GM19324 (cell line): ENCODE results near the gene N4BP2L2.

Experiments
- ATAC-seq: cut with Tn5 transposase; IDR thresholded peaks from one replicate; pipeline ENCODE4 v1.9.1; 2021; ENCODE audit warnings: mild to moderate bottlenecking, moderate library complexity; ENCODE audit not compliant: unreplicated experiment, low FRiP score

Gene N4BP2L2

DNA sequence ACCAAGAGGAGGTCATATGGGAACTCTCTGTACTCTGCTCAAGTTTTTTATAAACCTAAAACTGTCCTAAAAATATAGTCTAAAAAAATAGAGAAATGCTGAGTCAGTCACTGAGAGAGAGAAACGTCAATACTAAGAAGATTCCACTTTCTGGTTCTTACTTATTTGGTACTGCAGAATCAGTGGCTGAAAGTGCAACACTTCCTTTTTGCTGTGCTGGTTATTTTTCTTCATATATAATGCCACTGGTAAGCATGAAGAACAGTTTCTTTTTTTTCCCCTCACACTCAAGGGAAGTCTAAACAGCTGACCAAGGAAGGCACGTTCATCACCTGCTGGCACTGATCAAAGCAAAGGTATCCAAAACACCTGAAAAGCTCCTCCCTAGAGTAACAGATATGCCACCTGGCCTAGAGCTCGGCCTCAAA, 66.4 kb downstream of the N4BP2L2 start:
- ATAC-seq: peak; percentile 72

DNA sequence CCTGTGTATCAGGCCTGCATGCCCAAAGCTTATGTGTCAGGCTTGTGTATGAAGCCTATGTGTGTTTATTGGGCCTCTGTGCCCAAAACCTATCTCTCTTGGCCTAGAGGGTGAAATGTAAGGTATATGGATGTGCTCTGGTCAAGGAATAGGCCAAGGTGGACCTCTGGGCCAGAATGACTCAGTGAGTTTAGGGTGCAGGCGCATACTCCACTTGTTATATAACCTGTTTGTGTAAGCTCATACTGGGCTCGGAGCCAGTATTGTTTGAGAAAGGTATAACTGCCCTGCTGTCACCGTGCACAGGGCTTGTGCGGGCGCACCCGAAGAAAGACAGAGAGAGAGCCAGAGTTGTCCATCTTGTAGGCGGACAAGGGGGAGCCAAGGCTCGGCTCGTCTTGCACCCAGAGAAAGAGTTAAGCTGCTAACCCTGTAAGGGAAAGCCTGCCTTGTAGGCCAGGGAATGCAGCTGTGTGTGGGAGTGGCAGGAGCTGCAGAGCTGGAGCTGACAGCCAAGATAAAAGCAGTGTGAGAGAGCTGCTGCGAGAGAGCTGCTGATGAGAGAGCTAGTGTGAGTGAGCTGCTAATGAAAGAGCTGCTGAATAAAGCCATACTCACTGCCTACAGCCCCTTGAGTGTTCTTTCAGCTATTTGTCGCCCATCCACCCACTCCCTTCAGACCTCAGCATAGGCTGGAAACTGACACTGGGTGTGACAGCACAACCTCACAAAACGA, 67.2 kb downstream of the N4BP2L2 start:
- ATAC-seq: no peak

DNA sequence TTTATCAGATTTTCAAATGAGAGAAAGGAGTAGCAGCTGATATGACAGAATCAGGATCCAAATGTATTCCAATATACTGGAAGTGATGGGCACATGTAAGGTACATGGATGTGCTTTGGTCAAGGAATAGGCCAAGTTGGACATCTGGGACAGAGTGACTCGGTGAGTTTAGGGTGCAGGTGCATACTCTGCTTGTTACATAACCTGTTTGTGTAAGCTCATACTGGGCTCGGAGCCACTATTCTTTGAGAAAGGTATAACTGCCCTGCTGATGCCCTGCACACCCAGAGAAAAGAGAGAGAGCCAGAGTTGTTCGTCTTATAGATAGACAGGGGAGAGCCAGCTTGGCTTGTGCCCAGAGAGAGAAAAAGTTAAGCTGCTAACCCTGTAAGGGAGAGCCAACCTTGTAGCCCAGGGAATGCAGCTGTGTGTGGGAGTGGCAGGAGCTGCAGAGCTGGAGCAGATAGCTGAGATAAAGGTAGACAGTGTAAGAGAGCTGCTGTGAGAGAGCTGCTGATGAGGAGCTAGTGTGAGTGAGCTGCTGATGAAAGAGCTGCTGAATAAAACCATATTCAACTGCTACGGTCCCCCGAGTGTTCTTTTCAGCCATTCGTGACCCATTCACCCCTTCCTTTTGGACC, 70.0 kb downstream of the N4BP2L2 start:
- no peak for ATAC-seq

DNA sequence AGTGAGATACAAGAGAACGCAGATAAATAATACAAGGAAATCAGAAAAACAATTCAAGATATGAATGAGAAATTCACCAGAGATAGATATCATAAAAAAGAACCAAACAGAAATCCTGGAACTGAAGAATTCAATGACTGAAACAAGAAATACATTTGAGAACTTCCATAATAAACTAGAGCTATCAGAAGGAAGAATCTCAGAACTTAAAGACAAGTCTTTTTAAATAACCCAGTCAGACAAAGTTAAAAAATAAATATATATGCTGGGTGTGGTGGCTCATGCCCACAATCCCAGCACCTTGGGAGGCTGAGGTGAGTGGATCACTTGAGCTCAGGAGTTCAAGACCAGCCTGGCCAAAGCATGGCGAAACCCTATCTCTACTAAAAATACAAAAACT, 82.0 kb downstream of the N4BP2L2 start:
- no peak for ATAC-seq

DNA sequence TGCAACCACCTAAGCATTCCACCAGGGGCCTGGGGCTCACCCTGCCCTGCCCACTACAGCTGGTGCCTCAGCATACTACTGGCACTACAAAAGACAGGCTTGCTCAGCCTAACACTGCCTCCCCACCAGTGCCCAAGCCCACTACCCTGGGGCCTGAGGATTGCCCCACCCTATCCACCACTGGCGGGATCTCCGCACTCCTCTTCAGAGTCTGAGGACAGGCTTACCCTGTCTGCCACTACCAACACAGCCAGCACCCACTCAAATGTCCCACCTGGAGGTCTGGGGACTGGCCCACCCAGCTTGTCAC, 83.0 kb downstream of the N4BP2L2 start:
- ATAC-seq: no peak

DNA sequence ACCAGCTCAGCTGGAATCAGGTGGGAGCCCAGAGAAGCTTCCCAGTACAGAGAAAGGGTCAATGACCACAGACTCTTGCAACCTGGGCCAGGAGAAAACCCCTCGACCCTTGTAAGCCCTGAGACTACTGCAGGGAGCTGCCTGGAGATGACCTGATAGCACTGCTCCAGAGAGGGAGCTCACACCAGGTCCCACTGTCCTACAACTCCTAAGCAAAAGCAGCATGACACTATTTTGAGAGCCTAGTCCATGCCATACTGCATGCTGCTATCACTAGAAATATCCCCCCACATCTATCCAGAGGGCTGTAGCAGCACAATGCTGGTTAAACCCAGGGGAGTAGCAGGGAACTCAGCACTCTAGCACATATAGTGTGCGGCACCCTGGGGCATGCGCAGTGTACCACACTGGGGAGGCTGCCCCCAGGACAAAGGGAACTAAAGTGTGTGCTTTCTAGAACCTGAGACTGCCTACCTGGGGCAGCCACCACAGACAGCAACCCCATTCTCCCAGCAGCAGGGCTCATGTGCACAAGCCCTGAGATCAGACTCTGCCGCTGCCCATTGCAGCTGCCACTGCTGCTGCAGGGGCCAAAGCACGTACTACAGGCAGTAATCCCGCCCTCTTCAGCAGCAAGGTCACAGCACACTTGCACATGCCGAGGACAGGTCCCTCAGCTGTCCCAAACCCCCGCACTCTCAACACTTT, 83.6 kb downstream of the N4BP2L2 start:
- no peak for ATAC-seq

DNA sequence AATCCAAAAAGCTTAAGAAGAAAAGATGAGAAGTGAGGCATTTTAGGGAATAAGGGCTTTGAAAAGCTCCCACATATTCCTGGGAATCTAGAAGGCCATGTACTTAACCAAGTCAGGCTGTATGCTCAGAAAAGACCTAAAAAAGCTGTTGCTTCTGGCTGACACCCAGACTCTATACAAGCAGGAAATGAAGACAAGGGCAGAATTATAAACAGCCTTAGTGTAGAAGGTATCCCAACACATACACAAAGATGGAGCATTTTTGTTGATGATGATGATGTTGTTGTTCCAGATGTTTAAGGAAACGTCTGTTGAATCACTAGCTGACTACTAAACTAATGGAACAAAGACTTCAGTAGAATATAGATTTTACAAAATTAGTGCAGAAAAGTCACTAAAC, 84.6 kb downstream of the N4BP2L2 start:
- ATAC-seq: no peak

DNA sequence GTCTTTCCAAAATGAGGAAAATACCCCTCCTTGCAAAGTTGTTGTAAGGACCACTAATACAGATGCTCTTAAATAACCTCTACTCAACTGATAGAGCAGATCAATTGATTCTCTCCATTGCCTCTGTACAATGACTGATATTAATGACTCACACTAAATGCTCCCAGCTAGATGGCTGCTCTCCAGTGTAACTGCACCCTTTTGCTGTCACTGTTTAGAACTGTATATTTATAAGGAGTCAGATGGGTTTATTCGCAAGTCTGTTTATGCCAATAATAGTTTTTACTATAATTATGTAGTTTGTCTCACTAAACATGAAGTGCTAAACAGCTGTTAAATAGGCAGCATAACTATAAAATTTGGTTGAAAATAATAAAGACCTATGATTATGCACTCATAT, 89.6 kb downstream of the N4BP2L2 start:
- no peak for ATAC-seq

DNA sequence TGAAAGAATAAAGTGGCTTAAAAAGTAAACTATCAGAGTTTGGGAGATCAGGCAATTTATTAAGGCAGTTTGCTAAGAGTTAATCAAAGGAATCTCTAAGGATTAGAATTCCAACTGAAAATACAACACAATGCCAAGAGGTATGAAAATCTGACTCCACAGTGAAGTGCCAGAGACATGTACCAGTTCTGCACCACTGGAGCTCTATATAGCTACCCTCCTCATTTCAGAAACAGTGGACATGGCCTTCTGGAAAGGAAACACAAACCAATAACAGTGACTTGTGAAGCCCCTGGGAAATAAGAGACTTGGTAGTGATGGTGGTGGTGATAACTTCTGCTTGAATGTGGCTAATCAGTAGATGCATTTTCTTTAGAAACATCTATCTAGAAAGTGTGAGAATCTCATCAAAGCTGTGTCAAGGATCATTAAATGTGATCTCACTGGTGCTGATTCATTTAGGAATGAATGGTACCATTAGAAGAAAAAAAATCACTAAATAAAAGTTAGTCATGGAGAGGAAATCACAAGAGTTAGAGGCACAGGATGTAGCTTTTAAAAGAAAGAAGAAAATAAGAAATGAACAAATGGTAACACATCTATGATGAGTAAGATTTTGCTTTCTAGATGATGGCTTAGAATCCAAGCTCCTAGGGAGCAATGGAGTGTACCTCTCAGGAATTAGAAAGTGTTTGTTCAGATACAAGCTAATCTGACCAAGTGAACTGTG, 90.5 kb downstream of the N4BP2L2 start:
- no peak for ATAC-seq

DNA sequence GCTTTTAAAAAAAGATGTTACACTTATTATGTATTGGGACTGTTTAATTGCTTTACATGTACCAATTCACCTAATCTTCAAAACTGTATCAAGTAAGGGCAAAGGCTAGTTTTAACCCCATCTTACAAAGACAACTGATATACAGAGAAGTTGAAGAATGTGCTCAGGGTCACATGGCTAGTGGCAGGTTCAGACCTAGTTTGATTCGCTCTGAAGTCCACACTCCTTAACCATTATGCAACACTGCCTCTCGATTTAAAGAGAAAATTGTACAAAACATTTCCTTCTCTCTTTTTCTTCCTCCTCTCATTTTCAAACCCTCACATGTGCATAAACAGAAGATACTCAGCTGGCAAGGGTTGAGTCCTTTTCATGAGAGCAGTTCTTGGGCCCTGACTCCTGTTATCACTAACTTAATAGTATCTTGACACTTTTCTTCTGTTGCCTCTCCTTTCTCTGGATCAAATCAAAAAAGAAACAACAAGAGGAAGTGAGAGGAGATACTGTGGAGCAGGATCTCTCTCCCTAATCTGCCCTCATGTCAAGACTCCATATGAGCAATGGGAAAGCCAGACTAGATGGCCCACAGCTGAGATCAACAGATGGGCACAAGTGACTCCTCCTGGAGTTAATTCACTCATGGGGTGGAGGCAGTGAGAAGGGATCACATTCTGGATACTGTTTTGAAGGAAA, 91.7 kb downstream of the N4BP2L2 start:
- no peak for ATAC-seq

DNA sequence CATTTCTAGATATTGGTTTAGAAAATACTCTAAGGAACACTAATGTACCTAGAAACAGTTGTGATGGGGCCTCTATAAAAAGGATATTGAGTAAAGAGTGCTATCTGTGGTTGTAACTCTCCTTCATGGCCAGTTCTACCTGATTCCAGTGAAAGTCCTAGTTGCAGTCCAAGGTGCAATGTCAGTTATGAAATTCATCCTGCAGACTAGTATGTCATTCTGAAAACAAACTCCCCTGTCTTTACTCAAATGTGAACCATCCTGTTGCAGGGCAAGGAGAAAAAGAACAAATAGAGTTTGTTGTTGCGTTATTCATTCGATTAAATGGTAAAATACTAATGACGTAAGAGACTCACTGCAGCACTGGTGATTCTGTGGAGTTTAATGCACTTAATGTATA, 92.4 kb downstream of the N4BP2L2 start:
- ATAC-seq: no peak

DNA sequence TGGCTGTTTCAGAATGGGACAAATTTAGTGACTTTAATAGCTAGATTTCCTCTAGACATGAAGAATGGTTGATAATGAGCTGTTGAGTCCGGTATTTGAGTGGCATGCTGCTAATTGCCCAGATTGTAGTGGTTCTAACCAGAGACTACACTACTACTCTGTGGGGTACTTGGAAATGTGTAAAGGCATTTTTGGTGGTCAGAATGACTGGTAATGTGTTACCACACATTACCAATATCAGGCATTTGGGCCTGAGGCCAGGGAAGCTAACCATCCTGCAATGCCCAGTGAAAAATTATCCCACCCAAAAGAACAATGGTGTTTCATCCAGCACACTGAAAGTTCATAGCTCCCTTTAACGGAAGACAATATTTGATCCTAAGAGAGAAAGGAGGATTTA, 93.1 kb downstream of the N4BP2L2 start:
- ATAC-seq: no peak

DNA sequence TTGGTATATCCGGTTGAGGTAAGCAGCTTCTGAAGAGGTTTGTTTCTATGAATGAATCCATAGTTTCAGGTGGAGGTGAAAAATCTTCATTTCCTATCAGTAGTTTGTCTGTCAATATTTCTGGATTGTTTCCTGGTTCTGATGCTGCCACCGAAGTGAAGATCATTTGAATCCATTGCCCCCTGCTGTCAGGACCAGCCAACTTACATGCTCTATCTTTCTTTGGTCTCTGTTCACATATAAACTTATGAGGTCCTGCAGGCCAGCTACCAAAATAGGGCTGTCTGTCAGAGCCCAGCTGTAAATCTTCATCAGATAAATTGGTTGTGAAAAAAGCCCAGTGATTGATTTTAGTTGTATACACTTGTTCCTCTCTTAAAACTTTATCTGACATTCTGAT, 95.5 kb downstream of the N4BP2L2 start:
- ATAC-seq: peak; percentile 55

DNA sequence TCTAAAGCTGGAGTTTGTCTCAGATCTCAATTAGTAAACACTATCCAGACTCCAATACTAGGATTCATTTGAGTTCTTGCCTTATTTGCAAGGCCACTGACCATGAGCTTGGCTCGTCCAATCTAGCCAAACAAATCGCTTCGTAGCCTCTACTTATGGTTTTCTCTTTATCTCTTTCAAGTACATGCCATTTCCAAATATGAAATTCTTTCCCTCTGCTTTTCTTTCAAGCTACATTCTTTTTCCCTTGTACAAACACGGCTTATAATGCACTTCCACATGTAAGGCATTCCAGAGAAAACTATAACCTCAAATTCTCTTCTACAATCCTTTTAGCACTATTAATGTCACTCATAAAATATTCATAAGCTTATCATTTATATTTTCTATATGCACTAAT, 99.7 kb downstream of the N4BP2L2 start:
- no peak for ATAC-seq

DNA sequence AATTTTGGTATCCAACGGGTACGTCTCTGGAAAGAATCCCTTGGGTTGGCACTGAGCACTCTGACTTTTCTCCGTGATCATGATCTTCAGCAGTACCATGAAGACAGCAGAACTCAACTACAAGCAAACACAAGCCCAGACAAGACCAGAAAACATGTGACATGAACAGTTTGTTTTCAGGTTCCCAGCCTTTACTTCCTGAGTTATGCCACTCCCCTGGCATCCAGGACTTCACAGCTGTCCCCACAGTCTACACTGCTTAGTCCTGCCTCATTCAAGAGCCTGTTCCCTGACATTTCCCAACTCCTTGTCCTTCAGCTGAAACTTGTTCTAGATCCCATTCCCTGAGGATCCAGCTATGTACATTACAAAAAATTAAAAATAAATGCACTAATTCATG, 105.7 kb downstream of the N4BP2L2 start:
- ATAC-seq: no peak

DNA sequence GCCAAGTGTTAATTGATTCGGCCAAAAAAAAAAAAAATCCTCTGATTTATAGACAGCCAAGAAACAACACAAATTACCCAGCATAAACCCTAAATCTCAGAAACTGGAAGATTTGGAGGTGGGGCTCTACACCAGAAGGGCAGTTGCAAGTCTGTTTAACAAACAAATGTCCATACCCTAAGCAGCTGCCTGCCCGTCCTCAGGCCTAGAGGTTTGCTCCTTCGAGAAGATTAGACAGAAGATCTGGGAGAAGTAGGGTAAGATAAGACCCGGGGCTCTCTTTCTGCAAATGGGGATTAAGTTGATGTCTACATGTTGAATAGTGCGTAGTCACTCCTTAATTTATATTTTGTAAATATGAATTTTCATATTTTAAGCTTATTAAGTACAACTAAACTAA, 107.2 kb downstream of the N4BP2L2 start:
- no peak for ATAC-seq

DNA sequence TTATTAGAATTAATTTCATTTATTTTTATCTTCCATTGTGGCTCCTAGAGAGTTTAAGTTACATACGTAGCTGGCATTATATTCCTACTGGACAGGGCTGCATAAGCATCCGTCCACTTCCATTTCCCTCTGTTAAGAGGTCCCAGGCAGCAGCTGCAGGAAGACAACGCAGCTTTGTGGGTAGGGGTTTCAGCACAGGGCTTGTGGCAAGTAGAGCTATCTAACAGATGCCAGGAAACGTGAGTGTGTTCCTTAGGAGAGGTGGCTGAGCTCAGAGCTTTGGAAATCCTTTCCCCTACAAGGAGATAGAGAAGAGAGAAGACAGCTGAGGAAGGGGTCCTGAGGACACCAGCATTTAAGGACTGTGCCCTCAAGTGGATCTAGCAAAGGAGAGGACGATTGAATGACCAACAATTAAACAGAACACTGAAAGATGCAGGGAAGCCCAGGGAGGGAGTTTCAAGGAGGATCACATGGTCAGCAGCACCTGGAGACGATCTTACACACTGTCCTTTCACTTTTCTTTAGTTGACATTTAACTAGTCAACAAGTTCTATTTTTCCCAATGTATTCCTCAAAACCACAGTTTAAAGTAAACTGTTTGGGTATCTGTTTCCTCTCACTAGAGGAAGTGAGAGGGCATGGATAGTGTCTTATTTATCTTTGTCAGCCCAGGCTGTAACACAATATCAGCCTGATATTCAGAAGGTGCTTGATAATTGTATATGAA, 108.4 kb downstream of the N4BP2L2 start:
- no peak for ATAC-seq

DNA sequence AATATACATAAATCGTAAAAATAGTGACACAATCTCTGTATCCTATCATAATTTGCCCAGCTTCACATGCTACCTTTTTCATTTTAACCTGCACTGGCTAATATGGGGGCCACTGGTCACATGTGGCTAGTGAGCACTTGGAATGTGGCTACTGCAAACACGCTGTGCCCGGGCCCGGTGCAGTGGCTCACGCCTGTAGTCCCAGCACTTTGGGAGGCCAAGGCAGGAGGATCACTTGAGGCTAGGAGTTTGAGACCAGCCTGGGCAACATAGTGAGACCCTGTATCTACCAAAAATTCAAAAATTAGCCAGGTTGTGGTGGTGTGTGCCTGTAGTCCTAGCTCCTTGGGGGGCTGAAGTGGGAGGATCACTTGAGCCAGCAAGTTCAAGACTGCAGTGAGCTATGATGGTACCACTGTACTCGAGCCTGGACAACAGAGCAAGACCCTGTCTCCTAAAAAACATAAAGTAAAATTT, 109.1 kb downstream of the N4BP2L2 start:
- ATAC-seq: no peak

DNA sequence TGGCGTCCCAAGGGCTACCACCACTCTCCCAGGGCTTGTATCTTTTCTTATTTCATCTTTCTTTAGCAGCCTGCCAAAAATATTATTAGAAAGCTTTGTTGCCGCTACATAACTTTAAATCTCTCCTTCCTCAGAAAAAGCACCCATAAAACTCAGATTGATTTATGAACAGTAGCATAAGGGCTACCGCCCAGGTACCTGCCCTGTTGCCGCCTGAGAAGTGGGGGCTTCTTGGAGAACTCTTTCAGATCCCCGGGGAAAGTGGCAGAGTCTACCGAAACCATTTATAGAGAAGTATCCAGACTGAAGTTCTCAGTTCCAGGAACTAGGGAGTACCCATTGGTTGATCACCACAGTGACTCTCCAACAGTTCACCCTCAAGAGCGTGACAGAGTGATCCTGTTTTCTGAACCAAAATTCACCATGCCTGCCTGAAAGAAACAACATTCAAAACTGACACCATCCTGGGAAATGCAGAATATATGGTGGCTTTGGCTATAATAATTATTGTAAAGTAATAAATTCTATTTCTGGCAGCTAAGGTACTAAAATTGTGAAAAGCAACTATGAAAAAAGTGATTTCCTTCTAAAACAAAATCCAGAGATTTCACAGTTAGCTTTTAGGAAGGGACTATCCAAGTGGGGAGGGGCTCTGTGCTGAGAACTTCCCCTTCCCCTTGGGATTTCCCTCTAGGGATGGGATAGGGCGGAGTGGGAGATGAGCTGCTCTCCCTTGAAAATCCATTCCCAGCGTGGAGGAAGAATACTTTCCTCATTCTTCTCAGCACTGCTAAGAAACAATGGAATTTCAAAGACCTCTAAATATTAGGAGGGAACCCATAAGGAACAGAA, 109.8 kb downstream of the N4BP2L2 start:
- ATAC-seq: no peak
